Prostate gland (tissue), 2 donors: ENCODE measurements around the gene TMTC4.

Source experiments
- POLR2A ChIP-seq: fragments of 450-650 bp; IDR thresholded peaks from one replicate; pipeline ENCODE4 v1.6.1; 2016; ENCODE audit warnings: antibody characterized with exemption, mild to moderate bottlenecking
- POLR2AphosphoS5 ChIP-seq: sonication (generic); formaldehyde crosslinking; IDR thresholded peaks from one replicate; pipeline ENCODE4 v1.6.1; 2017; ENCODE audit warnings: antibody characterized with exemption
- TF ChIP-seq, protein P1 (sequence below), 4 experiments: fragments of 200-600 bp in 2 of 4; fragments of 450-650 bp in 2 of 4; sonication (generic) in 2 of 4; IDR thresholded peaks; 1 replicate in 3 of 4; 2 replicates in 1 of 4; pipeline ENCODE4 v1.5.1; 2016 to 2019; ENCODE audit warnings: antibody characterized with exemption in 4 of 4, mild to moderate bottlenecking in 2 of 4, moderate library complexity in 2 of 4

DNA sequence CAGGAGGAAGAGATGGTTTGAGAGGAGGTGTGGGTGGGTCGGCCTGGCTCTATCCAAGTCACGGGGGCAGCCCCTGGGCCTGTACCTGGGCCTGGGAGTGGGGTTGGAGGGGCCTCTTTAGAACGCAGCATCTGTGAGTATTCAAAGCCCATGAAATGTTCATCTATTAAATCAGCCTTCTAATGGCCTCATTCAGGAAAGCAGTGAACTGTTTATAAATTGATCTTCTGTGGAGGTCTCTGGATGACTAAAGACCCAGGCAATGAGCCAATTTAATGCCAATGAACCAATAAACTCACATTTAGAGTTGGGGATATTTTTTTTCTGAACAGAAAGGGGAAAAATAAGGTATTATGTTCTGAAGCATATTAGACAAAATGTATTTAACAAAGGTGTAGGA is 66.1 kb downstream of the TMTC4 start:
- TF ChIP-seq, protein P1, sequence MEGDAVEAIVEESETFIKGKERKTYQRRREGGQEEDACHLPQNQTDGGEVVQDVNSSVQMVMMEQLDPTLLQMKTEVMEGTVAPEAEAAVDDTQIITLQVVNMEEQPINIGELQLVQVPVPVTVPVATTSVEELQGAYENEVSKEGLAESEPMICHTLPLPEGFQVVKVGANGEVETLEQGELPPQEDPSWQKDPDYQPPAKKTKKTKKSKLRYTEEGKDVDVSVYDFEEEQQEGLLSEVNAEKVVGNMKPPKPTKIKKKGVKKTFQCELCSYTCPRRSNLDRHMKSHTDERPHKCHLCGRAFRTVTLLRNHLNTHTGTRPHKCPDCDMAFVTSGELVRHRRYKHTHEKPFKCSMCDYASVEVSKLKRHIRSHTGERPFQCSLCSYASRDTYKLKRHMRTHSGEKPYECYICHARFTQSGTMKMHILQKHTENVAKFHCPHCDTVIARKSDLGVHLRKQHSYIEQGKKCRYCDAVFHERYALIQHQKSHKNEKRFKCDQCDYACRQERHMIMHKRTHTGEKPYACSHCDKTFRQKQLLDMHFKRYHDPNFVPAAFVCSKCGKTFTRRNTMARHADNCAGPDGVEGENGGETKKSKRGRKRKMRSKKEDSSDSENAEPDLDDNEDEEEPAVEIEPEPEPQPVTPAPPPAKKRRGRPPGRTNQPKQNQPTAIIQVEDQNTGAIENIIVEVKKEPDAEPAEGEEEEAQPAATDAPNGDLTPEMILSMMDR (IDR thresholded peaks at IDR 0.05): no peak
- TF ChIP-seq POLR2A (no peak), POLR2AphosphoS5 (no peak)
